ENCODE results near the gene ADAR.

Gene ADAR

DNA sequence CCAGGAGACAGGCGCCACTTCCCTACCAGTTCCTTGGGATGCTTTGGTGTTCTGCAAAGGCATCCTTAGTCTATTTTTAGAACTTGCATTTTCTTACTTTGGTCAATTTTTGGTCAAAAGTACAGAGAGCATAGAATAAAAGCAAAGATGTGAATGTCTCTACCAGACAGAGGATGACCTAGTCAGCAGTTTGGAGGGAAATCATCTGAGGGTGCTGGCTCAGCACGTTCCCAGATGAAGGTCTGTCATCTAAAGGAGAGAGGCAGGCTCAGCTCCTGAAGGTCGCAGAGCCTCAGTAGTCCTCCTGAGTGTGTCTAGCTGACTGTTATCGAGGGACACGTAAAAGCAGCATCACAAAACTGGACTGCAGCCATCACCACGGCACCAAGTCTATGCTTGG is 25.1 kb downstream of the ADAR start:
- no peak for DNase-seq (ENCODE audit: low read depth in 2 of 2)

DNA sequence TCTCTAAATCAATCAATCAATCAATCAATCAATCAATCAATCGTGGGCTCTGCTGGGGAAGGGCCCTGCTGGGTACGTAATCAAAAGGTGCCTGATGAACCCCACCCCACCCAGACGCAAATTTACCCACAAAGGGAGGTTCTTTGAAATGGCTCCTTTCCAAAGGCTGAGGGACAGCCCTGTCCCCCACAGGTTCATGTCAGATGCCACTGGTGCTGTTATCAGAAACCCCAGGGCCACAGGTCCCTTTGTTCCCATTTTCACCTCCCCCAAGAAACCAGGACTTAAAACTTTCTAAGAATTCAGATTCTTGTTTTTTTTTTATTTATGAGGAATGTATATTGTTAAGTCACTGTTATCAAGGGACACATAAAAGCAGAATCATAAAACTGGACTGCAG is 26.2 kb downstream of the ADAR start:
- DNase-seq (ENCODE audit: low read depth in 2 of 2): no peak

DNA sequence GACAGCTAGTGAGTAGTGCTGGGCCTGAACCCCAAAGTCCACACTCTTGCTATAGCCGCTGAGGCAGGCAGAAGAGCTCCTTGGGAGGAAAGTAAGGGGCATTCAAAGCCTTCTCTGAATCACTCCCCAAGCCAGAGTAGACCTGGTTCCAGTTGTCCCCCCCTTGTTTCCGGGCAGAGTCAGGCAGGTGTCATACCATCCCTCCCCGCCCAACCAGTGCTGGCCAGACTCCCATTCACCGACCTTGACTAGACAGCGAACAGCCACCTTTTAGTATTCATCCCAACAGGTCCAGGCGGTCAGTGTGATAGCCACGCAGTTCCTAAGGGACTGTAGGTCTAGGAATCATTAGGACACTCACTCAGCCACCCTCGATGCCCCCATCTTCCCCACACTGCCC is 28.6 kb downstream of the ADAR start:
- DNase-seq (ENCODE audit: low read depth in 2 of 2): no peak

DNA sequence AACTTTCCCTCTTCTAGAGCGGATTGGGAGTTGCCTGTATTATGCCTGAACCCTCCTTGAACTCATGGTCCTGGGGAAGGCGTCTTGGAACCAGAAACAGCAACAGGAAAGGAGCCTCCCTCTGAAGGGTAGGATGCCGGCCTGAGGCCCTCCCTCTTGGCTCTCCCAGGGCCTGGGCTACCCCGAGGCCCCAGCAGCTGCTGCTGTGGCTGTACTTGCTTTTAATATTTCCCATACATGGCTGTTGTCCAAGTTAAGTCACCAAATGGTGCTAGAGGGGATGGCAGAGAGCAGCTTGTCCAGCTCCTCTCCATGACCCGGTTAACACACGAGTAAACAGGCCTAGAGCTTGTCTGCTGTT is 29.9 kb downstream of the ADAR start:
- DNase-seq (ENCODE audit: low read depth in 2 of 2): no peak

DNA sequence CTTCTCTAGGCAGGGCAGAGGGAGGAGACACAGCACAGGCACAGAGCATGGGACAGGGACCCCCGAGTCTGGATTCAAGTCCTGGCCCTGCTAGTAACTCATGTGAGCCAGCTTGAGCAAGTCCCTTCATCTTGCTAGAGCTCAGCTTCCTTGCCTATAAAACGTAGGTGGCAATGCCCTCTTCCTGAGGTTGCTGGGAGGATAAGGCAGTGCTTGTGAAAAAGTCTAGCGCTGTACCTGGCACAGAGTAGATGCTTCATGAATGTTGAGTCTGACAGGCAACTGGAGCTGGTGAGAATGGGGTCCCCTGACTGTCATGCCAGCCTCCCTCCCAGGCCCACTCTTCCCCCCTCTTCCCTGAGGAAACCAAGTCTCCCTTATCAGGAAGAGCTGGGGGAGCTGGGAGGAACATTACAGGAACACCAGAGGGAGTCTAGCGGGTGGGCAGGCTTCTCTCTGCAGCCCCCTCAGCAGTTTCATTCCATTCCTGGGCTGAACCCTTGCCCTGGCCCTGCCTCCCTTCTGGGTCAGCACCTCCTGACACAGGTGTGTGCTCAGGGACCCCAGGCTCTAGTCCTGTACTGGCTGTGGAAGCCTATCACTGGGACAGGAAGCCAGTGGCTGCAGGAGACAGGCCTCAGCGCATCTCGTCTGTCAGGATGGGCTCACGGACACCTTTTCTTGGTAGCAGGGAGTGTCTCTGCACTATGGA is 30.5 kb downstream of the ADAR start:
- DNase-seq (ENCODE audit: low read depth in 2 of 2): no peak

DNA sequence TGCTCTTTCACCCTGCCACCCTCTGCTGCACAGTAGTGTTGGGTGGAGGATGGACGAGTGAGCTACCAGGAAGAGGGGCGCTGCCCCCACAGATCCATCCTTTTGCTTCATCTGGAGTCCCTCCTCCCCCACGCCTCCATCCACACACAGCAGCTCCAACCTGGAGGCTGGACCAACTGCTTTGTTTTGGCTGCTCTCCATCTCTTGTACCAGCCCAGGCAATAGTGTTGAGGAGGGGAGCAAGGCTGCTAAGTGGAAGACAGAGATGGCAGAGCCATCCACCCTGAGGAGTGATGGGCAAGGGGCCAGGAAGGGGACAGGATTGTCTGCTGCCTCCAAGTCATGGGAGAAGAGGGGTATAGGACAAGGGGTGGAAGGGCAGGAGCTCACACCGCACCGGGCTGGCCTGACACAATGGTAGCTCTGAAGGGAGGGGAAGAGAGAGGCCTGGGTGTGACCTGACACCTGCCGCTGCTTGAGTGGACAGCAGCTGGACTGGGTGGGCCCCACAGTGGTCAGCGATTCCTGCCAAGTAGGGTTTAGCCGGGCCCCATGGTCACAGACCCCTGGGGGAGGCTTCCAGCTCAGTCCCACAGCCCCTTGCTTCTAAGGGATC is 31.9 kb downstream of the ADAR start:
- DNase-seq (ENCODE audit: low read depth in 2 of 2): no peak

DNA sequence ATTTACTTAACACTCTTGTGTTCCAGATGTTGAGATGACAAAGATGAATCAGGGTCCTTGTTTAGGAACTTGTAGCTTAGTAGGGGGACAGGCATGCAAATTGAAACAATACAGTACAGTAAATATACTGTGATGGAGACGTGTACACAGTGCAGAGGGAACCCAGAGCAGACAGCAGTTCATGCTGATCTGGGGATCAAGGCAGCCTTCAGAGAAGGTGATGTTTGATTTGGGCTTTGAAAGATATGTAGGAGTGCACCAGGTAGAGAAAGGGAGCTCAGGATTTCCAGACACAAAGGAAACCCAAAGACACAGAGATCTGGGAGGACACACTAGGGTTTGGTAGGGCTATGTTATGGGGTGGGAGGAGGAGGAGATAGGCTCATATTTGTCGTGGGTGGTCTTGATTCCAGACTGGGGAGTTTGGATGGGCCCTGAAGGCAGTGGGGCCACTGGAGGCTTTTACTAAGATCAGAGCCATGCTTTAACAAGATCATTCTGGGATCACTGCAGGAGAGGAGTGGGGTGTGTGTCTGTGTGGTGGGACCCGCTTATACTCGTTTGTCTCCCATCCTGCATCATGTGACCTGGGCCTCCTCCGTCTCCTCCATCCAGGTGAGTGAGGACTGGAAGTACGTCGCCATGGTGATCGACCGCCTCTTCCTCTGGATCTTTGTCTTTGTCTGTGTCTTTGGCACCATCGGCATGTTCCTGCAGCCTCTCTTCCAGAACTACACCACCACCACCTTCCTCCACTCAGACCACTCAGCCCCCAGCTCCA is 32.6 kb downstream of the ADAR start:
- DNase-seq (ENCODE audit: low read depth in 2 of 2): no peak

DNA sequence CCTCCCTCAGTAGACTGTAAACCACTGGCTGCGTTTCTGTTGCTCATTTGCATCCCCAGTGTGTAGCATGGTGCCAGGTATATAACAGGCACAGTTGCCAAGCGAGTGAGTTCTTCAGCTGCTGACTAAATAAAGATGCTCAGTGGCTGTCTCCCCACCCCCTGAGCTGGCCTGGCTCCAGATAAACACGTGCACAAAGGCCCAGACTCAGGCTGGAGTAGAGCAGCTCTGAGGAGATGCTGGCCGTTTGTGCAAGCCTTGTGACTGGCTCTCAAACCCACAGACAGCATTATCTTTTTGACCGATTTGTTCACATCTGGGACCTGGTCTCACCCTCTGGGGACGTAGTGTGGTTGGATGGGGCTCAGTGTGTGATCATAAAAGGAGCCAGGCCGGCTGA is 33.3 kb downstream of the ADAR start:
- DNase-seq (ENCODE audit: low read depth in 2 of 2): no peak

DNA sequence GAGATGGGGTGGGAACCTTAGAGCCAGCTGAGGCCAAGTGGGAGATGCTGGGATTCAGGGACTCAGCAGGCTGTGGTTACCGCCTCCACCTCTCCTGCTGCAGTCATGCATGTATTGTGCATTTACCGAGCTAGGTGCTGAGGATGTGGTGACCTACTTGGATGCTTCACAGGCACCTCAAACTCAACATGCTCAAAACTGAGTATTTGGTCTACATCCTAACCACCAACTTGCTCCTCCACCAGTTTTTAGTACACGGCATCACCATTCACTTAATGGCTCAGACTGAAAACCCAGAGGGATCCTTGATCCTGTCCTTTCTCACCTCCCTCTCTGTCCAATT is 34.8 kb downstream of the ADAR start:
- no peak for DNase-seq (ENCODE audit: low read depth in 2 of 2)

DNA sequence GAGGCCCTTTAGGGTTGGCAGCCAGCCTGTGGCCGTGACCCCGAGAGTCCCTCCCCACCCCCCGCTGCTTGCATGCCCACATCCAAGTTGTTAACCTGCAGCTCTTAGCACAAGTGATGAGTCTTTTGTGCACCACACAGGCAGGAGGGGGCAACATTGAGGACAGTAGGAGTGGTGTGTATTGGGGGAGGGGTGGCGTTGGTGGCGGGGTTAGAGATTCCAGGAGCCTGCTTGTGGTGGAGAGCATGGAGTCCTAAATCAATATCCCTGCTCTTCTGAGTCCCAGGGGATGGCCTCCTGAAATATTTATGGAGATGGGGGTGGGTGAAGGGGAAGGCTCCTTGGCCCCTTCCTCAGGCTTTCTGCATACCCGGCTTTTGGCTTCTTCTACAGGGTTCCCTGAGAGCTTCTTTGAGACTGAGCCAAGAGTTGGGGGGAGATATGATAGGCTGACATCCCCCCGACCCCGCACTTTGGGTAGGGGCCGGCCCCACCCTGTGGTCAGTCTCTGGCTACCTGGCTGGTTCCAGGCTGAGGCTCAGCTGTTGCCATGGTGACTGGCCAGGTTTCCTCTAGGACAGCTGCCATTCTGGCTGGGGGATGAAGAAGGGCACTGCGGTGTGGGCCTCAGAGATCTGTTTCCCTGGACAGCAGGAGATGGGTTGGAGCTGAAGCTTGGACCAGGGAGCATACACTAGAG is 35.4 kb downstream of the ADAR start:
- DNase-seq (ENCODE audit: low read depth in 2 of 2): no peak

DNA sequence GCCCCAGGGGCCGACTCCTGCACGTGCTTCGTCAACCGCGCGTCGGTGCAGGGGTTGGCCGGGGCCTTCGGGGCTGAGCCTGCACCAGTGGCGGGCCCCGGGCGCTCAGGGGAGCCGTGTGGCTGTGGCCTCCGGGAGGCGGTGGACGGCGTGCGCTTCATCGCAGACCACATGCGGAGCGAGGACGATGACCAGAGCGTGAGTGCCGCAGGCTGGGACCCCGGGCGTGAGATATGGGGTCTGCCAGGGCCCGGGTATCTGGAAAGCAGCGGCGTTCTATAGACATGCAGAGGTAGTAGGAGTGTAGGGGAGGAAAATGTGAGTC is 36.1 kb downstream of the ADAR start:
- DNase-seq (ENCODE audit: low read depth in 2 of 2): no peak

DNA sequence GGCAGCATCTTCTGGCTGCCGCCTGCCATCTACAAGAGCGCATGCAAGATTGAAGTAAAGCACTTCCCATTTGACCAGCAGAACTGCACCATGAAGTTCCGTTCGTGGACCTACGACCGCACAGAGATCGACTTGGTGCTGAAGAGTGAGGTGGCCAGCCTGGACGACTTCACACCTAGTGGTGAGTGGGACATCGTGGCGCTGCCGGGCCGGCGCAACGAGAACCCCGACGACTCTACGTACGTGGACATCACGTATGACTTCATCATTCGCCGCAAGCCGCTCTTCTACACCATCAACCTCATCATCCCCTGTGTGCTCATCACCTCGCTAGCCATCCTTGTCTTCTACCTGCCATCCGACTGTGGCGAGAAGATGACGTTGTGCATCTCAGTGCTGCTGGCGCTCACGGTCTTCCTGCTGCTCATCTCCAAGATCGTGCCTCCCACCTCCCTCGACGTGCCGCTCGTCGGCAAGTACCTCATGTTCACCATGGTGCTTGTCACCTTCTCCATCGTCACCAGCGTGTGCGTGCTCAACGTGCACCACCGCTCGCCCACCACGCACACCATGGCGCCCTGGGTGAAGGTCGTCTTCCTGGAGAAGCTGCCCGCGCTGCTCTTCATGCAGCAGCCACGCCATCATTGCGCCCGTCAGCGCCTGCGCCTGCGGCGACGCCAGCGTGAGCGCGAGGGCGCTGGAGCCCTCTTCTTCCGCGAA is 36.6 kb downstream of the ADAR start:
- no peak for DNase-seq (ENCODE audit: low read depth in 2 of 2)

DNA sequence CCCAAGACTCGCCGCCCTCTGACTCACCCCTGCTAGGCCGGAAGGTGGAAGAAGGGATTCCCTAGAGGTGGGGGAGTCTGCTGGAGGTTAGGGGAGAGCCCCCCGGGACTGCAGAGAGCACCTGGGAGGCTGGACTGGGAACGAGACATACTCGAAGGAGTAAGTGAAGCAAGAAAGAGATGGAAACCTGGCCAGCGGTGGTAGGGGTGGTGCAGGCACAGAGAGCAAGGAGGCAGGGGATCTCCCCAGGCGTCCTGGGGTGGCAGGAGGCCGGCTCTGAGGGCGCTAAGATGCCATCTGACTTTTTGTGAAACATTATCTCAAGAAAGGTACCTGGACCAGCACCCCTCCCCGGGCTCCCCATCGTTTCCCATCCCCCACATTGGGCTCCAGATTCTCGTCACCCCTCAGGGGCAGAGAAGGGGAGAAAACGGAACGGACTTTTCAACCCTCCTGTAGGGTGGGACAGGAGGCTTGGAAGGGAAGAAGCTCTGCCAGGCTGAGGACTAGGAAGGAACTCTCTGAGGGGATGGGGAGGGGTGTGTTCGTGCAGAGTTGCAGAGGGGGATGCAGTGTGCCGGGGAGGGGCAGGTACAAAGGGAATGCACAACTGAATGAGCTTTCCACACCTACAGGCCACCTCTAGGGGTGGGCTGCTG is 39.7 kb downstream of the ADAR start:
- DNase-seq (ENCODE audit: low read depth in 2 of 2): no peak

DNA sequence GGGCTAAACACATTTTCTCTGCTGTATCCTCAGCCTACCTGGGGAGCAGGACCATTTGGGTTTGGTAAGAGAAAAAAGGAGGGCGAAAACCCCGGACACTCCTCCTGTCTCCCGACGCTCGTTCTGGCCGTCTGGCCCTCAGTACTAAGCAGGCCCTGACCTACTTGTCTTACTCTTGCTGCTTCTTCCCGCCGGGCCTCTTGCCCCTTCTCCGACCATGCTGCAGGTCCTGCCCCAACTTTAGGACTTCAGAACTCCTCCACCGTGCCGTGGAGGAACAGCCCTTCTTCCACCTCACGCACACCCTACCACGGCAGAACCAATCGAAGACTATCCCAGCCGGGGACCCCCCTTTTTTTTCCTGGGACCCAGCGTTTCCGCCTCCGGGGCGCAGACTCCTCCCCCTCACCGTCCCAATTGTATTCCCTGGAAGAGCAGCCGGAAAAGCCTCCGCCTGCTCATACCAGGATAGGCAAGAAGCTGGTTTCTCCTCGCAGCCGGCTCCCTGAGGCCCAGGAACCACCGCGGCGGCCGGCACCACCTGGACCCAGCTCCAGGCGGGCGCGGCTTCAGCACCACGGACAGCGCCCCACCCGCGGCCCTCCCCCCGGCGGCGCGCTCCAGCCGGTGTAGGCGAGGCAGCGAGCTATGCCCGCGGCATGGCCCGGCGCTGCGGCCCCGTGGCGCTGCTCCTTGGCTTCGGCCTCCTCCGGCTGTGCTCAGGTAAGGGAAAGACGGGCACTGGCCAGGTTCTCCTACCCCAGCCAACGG is 40.4 kb downstream of the ADAR start, which contains the start of gene CHRNB2:
Gene CHRNB2, plus strand, starts transcription at position 393 of the 771 bp plus-strand sequence. Its CDS starts 267 bp downstream, at position 660.
- peak; percentile 24 to 42 for DNase-seq (ENCODE audit: low read depth in 2 of 2)

DNA sequence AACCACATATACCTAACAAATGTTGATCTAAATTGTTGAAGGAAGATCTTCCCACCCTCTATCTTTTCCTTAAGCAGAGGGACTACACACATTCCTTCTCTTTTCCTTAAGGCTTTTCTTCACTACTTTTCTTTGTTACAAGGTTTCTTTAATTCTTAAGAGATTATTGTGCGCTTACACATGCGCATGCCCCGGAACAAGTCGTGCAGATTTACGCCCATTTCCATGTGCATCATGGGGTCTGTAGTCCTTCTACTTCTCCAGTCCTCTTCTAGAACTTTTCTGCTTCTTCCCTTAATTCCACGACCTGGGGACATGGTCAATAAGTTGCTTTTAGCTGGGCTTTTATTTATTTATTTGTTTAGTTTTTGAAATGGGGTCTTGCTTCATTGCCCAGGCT is 42.1 kb downstream of the ADAR start:
- no peak for DNase-seq (ENCODE audit: low read depth in 2 of 2)

DNA sequence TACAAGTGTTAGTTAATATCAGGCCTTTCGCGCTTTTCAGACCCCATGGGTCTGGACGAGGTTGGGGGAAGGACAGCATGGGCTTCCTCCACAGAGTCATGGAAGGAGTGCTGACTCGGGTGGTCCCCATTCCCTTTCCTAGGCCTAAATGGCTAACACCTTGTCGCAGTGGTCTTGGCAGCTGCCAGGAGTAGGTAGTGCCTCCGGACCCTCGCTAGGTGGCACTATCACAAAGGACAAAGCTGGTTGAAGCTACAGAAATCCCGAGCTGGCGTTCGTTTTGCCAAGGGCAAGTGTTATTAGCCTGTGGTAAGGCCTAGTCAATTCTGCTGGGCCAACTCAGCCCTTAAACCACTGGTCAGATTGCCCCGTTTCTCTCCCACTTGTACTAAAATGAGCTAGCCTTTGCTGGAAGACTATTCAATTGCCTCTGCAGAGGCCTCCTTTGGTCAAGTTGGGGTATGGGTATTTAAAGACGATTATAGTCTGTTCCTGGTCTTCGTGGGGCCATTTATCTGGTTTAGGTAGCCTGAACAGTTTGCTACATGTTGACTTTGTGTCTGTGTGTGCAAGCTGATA is 48.4 kb downstream of the ADAR start:
- peak; percentile 54 to 69 for DNase-seq (ENCODE audit: low read depth in 2 of 2)

DNA sequence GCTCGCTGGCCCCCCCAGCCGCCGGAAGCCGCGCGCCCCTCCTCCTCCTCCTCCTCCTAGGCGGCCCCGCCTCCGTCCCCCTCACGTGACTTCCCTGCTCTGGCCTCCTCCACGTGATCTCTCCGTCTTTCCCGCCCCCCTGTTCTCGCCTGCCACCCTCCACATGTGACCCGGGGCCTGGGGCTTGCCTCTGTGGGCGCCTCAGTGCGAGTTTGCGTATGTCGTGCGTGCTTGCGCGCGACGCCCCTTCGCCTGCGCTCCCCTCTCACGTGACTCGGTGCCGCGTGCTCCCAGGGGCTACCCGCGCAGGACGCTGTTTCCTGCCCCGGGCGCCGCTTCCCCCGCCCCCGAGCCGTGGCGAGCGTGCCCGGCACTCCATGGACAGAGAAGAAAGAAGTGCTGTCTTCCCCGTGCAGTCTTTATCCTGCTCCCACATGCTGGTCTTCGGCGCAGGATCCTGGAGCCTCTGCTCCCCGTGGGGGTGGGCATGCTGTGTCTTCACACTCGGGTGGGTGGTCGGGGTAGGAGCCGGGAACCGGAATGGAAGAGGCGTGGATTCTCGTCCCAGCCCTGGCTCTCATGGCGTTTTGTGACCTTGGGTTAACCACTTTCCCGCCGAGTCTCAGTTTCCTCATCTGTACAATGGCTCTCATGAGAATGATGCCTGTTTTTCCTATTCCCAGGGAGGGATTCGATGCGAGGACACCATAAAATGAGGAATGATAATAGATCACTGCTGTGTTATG is 49.1 kb downstream of the ADAR start:
- DNase-seq (ENCODE audit: low read depth in 2 of 2): peak; percentile 98 to 99

DNA sequence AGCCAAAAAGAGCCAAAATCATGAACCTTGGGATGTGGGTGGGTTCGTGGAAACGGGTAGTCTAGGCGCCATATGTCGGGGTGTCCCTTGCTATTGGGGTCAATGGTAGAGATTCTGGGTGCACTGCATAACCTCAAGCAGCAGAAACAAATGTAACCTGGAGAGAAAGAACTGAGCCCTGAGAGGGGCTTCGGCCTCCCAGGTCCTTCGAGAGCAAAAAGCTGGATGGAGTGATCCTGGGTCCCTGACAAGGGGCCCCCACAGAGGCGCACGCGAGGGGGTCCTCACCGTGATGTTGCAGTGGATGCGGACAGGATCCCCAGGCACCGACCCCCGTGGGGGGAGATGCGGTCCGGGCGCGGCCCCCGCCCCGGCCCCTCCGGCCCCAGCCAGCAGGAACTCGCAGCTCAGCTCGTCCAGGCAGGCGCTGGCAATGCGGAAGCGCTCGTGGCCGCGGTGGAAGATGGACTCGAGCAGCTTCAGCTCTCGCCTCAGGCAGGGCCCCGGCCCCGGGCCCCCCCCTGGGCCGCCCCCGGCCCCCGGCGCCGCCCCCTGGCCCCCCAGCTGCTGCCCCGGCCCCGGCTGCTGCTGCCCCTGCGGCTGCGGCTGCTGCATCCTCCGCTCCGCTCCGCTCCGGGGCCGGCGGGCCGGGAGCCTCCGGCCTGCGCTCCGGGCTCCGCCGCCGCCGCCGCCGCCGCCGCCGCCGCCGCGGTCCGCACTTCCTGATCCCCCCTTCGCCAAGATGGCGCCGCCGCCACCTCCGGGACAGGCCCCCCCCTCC is 49.9 kb downstream of the ADAR start, which contains the start of gene UBE2Q1:
Gene UBE2Q1, minus strand, starts transcription at position 724 of the 781 bp plus-strand sequence. Its CDS starts 109 bp downstream, at position 615.
- peak; percentile 8 to 12 for DNase-seq (ENCODE audit: low read depth in 2 of 2)
